Testis (tissue), 2 donors: ENCODE measurements around the gene POGZ.

Experiments
- CTCF ChIP-seq, 3 experiments: fragments of 450-650 bp in 2 of 3; fragments of 200-600 bp in 1 of 3; sonication (generic) in 1 of 3; IDR thresholded peaks; one replicate each; pipeline ENCODE4 v1.5.1; 2016 to 2019; ENCODE audit warnings: antibody characterized with exemption in 3 of 3, mild to moderate bottlenecking in 2 of 3, moderate library complexity in 1 of 3
- POLR2A ChIP-seq: fragments of 450-650 bp; IDR thresholded peaks from one replicate; pipeline ENCODE4 v1.6.1; 2017; ENCODE audit warnings: antibody characterized with exemption, mild to moderate bottlenecking, moderate library complexity

DNA sequence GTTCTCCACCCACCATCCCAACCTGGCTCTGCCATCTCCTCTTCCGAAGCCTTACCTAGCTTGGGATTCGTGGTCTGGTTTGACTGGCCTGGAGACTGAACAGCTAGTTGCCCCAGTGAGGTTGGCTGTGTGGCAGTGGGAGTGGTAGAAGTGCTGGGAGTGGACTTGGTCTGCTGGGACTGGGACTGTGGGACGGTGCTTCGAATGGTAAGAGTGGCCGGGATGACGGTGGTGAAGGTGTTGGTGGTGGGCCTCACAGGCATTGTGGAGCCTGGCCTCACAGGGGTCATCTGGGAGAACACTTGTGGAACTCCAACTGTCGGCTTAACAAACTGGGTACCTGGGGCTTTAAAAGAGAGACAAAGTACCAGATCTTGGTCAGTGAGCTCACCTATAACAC lies 31.2 kb downstream of the POGZ start:
- TF ChIP-seq CTCF (IDR thresholded peaks at IDR 0.05) (no peak), POLR2A (no peak)
